A549 treated with RU486 at 1 μM for 4 hours (cell line): ENCODE measurements around the gene CDK8. TPM values are rescaled to one million over a fixed set of nuclear protein-coding genes. Genes with fewer than 3 reads are reported as not detected.

Experiments
- total RNA-seq: library from RNA; stranded (reverse); fragments of 200-300 nt; extraction: Qiagen RNA extraction; gene quantifications from 5 replicates; pipeline ENCODE4 v1.2.3, GENCODE V29; 2022; ENCODE audit warnings: low read depth

The CDK8 gene
- total RNA-seq, result 9.2 to 13.7 TPM (median 13.2 TPM) in 5 replicates

DNA sequence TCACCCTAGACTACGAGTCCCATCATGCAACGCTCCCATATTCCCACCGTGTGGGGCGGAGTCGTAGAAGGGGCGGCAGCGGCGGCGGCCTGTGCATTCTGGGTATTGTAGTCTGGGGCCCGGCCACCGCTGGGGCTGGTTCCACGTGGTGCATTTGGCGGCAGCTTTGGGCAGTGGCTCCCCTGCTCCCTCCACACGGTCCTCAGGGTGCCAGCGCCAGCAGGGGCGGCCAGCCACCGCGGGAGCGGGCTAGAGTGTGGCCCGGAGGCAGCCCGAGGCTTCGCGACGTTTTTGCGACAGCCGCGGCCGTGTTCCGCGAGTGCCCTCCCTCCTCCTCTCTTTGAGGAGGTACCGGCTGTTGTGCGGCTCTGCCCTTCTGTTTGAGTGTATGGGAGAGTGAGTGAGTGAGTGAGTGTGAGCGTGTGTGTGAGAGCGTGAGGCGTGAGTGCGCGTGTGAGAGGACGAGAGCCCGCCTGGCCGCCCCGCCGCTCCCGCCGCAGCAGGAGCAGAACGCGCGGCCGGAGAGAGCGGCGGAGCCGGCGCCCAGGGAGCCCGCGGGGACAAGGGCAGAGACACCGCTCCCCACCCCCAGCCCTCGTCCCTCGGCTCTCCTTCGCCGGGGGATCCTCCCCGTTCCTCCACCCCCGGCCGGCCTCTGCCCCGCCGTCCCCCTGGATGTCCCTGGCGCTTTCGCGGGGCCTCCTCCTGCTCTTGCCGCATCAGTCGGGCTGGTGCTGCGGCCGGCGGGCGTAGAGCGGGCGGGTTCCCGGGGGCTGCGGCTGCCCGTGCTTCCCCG, at the start of gene CDK8:
Gene CDK8 (plus strand): TSS at position 343 of the 796 bp plus-strand sequence. CDS start 513 bp downstream, outside the sequence.

DNA sequence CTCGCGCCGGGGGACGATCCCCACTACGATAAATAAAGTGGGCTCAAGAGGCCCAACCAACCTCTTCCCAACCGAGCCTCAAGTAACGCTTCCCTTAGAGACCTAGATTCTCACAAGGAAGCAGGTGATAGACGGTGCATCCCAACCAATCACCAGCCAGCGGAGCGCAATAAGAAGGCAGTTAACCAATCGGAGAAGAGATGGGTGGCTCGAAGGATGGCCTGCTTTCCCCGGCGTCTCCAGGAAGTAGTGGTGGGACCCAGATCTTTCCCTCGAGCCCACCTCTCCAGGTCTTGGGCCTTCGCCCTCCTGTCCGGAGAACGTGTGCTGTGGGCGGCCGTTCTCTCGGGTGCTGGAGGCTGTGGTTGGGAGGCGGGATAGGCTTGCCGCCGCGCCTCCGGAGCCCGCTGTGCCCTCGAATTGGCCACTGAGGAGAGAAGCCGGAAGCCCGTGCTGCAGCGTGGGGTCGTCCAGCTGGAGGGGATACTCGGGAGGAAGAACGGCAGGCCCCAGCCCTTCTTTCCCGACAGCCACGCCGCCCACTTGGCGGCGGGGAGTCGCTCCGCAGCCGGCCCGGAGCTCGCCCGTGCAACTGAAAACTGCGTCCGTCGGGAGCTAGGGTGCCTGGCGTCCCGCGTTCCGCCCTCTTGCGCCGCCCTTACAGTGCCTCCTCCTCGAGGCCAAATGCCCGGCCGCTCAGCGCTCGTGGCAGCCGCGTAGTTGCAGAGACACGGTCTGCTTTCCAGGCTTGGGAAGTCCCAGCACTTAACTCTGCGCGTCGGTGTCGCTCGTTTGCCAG, 32.0 kb upstream of the CDK8 start, which contains the start of gene RNF6:
Gene RNF6 (minus strand): TSS at position 594 of the 799 bp plus-strand sequence. CDS start 2,665 bp downstream, outside the sequence.

Other genes with a start within 250 kb of the CDK8 start
- gene SHISA2, start 202.1 kb upstream of the CDK8 start, total RNA-seq, result not detected in 5 replicates
- gene RNF6, start 31.8 kb upstream of the CDK8 start, total RNA-seq, result 23.2 to 35.5 TPM (median 27.7 TPM) in 5 replicates